ENCODE data around the gene TAOK3. TPM values are rescaled to one million over a fixed set of nuclear protein-coding genes. Genes with fewer than 3 reads are reported as not detected.

TAOK3 gene
- total and polyA plus RNA-seq, 9 of the 15 experiments (the other 6 are each of a cell fraction or from before 2014, with no cell fraction given): 24.3 to 83.5 (median 47.1) TPM

DNA sequence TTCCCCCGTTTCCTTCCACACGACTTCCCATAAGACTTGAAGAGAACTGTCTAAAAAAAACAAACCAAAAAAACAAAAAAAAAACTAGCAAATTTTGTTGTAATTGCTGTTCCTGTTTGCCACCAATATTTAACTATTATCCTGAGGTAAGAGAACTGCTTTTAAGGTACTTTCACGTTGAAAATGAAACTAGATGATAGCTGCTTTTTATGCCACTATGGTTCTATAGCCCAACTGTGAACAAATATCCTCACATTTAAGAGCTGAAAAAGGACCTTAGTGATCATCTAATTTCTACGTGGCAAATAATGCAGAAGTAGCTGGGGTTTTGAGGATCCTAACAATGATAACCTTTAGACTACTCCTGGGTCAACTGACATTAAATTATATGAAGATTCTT lies 98.6 kb downstream of the TAOK3 start:
- in situ Hi-C loops (cut with MboI) (no loop called here), intact Hi-C loops (cut with micrococcal nuclease) (no loop called here)
- CTCF ChIA-PET (ENCODE audit: low intra/inter-chr PET ratio): no interaction called here
- FAIRE-seq (no peak), ATAC-seq (no peak), DNase-seq (ENCODE audit: extremely low read depth in 1 of 4, low spot score in 3 of 4) (no peak)
- H3K27me3 ChIP-seq (ENCODE audit: control insufficient read depth in 2 of 2, insufficient read depth in 2 of 2, low read length in 2 of 2): no peaks in the 10 kb centered on the region
- no peaks in the 10 kb centered on the region for H3K4me1 ChIP-seq (replicated peaks in 1 of 2; ENCODE audit: control insufficient read depth in 2 of 2, insufficient read depth in 2 of 2, low read length in 2 of 2)
- no peaks in the 10 kb centered on the region for H4K20me1 ChIP-seq (replicated peaks; ENCODE audit: control insufficient read depth, insufficient read depth, low read length)
- 71% methylated on average over 4 of the region's 4 CpGs for WGBS (ENCODE audit: insufficient coverage, low coverage, missing lambda C conversion rate)
- no peak overlapping the region for H3K4me2 ChIP-seq (ENCODE audit: insufficient read depth, low read length)
- POLR2A ChIA-PET: interaction anchor here (0.7 kb wide), 1 partner anchor 20 kb away, joined by 4 read pairs; no protein-coding TSS in a partner anchor
- TF ChIP-seq SIRT6 (IDR thresholded peaks at IDR 0.05; ENCODE audit: low read depth, low read length) (no peak), ZNF143 (CRISPR knock-in tag; IDR thresholded peaks at IDR 0.05) (no peak), ZNF717 (CRISPR knock-in tag; IDR thresholded peaks at IDR 0.05) (no peak), ZNF274 (IDR thresholded peaks at IDR 0.05; ENCODE audit: borderline replicate concordance, low read depth, low read length) (no peak), ZNF184 (CRISPR knock-in tag; IDR thresholded peaks at IDR 0.05) (no peak)
- TF ChIP-seq, protein P1, sequence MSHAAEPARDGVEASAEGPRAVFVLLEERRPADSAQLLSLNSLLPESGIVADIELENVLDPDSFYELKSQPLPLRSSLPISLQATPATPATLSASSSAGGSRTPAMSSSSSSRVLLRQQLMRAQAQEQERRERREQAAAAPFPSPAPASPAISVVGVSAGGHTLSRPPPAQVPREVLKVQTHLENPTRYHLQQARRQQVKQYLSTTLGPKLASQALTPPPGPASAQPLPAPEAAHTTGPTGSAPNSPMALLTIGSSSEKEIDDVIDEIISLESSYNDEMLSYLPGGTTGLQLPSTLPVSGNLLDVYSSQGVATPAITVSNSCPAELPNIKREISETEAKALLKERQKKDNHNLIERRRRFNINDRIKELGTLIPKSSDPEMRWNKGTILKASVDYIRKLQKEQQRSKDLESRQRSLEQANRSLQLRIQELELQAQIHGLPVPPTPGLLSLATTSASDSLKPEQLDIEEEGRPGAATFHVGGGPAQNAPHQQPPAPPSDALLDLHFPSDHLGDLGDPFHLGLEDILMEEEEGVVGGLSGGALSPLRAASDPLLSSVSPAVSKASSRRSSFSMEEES (CRISPR knock-in tag; IDR thresholded peaks at IDR 0.05): no peak
- TF ChIP-seq, protein P2, sequence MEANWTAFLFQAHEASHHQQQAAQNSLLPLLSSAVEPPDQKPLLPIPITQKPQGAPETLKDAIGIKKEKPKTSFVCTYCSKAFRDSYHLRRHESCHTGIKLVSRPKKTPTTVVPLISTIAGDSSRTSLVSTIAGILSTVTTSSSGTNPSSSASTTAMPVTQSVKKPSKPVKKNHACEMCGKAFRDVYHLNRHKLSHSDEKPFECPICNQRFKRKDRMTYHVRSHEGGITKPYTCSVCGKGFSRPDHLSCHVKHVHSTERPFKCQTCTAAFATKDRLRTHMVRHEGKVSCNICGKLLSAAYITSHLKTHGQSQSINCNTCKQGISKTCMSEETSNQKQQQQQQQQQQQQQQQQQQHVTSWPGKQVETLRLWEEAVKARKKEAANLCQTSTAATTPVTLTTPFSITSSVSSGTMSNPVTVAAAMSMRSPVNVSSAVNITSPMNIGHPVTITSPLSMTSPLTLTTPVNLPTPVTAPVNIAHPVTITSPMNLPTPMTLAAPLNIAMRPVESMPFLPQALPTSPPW (CRISPR knock-in tag; IDR thresholded peaks at IDR 0.05): no peak
- TF ChIP-seq, protein P3, sequence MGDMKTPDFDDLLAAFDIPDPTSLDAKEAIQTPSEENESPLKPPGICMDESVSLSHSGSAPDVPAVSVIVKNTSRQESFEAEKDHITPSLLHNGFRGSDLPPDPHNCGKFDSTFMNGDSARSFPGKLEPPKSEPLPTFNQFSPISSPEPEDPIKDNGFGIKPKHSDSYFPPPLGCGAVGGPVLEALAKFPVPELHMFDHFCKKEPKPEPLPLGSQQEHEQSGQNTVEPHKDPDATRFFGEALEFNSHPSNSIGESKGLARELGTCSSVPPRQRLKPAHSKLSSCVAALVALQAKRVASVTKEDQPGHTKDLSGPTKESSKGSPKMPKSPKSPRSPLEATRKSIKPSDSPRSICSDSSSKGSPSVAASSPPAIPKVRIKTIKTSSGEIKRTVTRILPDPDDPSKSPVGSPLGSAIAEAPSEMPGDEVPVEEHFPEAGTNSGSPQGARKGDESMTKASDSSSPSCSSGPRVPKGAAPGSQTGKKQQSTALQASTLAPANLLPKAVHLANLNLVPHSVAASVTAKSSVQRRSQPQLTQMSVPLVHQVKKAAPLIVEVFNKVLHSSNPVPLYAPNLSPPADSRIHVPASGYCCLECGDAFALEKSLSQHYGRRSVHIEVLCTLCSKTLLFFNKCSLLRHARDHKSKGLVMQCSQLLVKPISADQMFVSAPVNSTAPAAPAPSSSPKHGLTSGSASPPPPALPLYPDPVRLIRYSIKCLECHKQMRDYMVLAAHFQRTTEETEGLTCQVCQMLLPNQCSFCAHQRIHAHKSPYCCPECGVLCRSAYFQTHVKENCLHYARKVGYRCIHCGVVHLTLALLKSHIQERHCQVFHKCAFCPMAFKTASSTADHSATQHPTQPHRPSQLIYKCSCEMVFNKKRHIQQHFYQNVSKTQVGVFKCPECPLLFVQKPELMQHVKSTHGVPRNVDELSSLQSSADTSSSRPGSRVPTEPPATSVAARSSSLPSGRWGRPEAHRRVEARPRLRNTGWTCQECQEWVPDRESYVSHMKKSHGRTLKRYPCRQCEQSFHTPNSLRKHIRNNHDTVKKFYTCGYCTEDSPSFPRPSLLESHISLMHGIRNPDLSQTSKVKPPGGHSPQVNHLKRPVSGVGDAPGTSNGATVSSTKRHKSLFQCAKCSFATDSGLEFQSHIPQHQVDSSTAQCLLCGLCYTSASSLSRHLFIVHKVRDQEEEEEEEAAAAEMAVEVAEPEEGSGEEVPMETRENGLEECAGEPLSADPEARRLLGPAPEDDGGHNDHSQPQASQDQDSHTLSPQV (IDR thresholded peaks at IDR 0.05): no peak
- no peak overlapping the region for H3K9ac ChIP-seq (ENCODE audit: insufficient read depth in 1 of 2, low read depth in 2 of 2, low read length in 2 of 2)
- no peaks in the 10 kb centered on the region for H3K9me1 ChIP-seq (ENCODE audit: control insufficient read depth, insufficient read depth, low read length)
- no peaks in the 10 kb centered on the region for H3K36me3 ChIP-seq (ENCODE audit: control insufficient read depth, insufficient read depth, low read length)
- no peak overlapping the region for H3K4me3 ChIP-seq
- no peak overlapping the region for H2AFZ ChIP-seq (ENCODE audit: low read depth, low read length)
- H3K9me3 ChIP-seq (replicated peaks; ENCODE audit: control insufficient read depth, insufficient read depth, low read depth, low read length): no peaks in the 10 kb centered on the region
- peaks cover 3% of the 10 kb centered on the region; the same call in 2 of the 3 replicates for H3K79me2 ChIP-seq (ENCODE audit: control insufficient read depth, insufficient read depth, low read length)
- H3K27ac ChIP-seq (ENCODE audit: extremely low read depth, low read depth, low read length): no peak overlapping the region
- BruUV-seq (replicated peaks): no TSS peak

Data from K562 (cell line).